GM19351 (cell line): ENCODE results near the gene EXD3.

Experiments used
- ATAC-seq: cut with Tn5 transposase; IDR thresholded peaks from one replicate; pipeline ENCODE4 v1.9.1; 2021; ENCODE audit warnings: mild to moderate bottlenecking, moderate library complexity; ENCODE audit not compliant: unreplicated experiment

The EXD3 gene

GRCh38 chr9:137433916-137434431, 11.0 kb upstream of the EXD3 start:
- no peak for ATAC-seq

GRCh38 chr9:137433349-137433915, 10.5 kb upstream of the EXD3 start:
- ATAC-seq: no peak

- ATAC-seq: no peak
Observed at GRCh38 chr9:137432687-137433348, 9.9 kb upstream of the EXD3 start.

GRCh38 chr9:137431416-137431931, 8.5 kb upstream of the EXD3 start:
- ATAC-seq: no peak

- ATAC-seq: no peak
Observed at GRCh38 chr9:137430723-137431415, 7.9 kb upstream of the EXD3 start.

GRCh38 chr9:137429974-137430722, 7.2 kb upstream of the EXD3 start:
- ATAC-seq: no peak

- ATAC-seq: no peak
Observed at GRCh38 chr9:137429546-137429890, 6.6 kb upstream of the EXD3 start.

- ATAC-seq: no peak
Observed at GRCh38 chr9:137428841-137429545, 6.0 kb upstream of the EXD3 start.

GRCh38 chr9:137428311-137428630, 5.3 kb upstream of the EXD3 start:
- ATAC-seq: no peak

- no peak for ATAC-seq
Observed at GRCh38 chr9:137427454-137428310, 4.7 kb upstream of the EXD3 start.

- ATAC-seq: no peak
Observed at GRCh38 chr9:137426018-137426681, 3.2 kb upstream of the EXD3 start.

GRCh38 chr9:137423514-137424291, 741 bp upstream of the EXD3 start:
- ATAC-seq: peak; percentile 35

GRCh38 chr9:137421838-137422603, 941 bp downstream of the EXD3 start:
- ATAC-seq: no peak

GRCh38 chr9:137417161-137418021, 5.6 kb downstream of the EXD3 start:
- no peak for ATAC-seq

GRCh38 chr9:137416563-137417151, 6.3 kb downstream of the EXD3 start:
- ATAC-seq: no peak

- ATAC-seq: no peak
Observed at GRCh38 chr9:137416006-137416562, 6.9 kb downstream of the EXD3 start.
